Placental pericyte (primary cell): ENCODE measurements around the gene RNF214. TPM values are rescaled to one million over a fixed set of nuclear protein-coding genes. Genes with fewer than 3 reads are reported as not detected.

Experiments
- small RNA-seq: library from RNA; depleted of rRNA; stranded (forward); fragments of <200 nt; gene quantifications from one replicate; pipeline ENCODE3, GENCODE V24; 2012; ENCODE audit warnings: low replicate concordance
- total RNA-seq: library from RNA; depleted of rRNA; stranded (reverse); fragments of >200 nt; gene quantifications from 2 replicates; pipeline ENCODE4 v1.2.3, GENCODE V29; 2012

The RNF214 gene
- total RNA-seq, result 12.6 and 15.8 TPM in 2 replicates

DNA sequence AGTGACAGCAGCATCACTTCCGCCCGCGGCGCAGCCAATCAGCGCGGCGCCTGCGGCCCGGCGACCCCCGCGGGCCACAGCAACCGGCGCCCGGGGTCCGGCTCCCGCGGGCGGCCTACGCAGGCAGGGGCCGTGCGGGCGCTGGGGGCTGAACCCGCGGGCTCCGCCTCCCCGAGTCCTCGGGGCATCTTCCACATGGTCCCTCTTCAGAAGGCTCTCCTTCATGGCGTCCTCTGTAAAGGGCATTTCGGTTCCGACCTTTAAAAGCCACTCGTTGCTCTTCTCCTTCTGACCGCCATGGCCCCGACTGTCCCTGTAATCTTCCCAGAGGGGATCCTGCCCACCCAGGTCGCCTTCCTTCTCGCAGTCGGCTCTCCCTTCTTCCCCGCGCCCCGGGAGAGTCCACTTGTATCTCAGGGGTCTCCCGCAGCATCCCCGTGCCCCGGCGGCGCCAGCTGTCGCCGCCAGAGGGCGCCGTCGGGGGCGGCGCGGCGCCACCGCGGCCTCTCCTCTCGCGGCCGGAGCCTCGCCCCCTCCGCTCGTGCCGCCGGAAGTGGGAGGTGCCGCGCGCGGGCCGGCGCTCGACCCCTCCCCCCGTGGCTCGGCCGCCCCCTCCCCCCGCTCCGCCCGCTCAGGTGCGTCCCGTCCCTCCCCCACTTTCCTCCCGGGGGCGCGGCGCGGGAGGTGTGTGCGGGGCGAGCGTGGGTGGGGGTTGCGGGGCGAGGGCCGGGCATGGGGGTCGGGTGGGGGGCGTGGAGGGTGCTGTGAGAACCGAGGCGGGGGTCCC is at the start of gene RNF214:
TSS of gene RNF214 (plus strand) at position 580 of the 787 bp plus-strand sequence. CDS start 1,602 bp downstream, outside the sequence.

DNA sequence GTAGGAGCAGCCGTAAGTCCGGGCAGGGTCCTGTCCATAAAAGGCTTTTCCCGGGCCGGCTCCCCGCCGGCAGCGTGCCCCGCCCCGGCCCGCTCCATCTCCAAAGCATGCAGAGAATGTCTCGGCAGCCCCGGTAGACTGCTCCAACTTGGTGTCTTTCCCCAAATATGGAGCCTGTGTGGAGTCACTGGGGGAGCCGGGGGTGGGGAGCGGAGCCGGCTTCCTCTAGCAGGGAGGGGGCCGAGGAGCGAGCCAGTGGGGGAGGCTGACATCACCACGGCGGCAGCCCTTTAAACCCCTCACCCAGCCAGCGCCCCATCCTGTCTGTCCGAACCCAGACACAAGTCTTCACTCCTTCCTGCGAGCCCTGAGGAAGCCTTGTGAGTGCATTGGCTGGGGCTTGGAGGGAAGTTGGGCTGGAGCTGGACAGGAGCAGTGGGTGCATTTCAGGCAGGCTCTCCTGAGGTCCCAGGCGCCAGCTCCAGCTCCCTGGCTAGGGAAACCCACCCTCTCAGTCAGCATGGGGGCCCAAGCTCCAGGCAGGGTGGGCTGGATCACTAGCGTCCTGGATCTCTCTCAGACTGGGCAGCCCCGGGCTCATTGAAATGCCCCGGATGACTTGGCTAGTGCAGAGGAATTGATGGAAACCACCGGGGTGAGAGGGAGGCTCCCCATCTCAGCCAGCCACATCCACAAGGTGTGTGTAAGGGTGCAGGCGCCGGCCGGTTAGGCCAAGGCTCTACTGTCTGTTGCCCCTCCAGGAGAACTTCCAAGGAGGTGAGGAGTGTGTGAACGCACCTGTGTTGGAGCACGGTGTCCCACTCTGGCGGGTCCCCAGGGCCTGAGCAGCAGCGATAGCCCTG is 33.2 kb upstream of the RNF214 start, which contains the start of gene TAGLN:
TSS of gene TAGLN (plus strand) at position 318 of the 863 bp plus-strand sequence. CDS start 3,644 bp downstream, outside the sequence.

DNA sequence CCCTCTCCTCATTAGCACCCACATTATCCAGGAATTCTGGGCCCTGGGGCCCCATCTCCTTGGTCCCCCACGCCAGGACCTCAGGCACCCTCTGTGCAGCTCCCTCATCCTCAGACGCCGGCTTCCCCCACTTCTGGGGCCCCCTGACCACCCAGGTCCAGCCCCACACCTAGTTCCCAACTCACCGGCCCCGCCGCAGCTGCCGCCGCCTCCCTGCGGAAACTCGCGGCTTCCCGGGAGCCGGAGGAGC is 704 bp upstream of the RNF214 start, which contains the start of gene PCSK7:
TSS of gene PCSK7 (minus strand) at position 232 of the 250 bp plus-strand sequence. CDS start 2,229 bp downstream, outside the sequence.

GRCh38 chr11:117290809-117291396 is 58.4 kb downstream of the RNF214 start, which contains the start of gene BACE1-AS:
TSS of gene BACE1-AS (plus strand) at chr11:117291346.

GRCh38 chr11:117316197-117316961 is 83.9 kb downstream of the RNF214 start, which contains the start of gene BACE1:
TSS of gene BACE1 (minus strand) at chr11:117316256. CDS start at chr11:117315795, 461 bp downstream.

GRCh38 chr11:117327567-117328374 is 95.3 kb downstream of the RNF214 start, which contains the start of gene CEP164:
TSS of gene CEP164 (plus strand) at chr11:117327854. CDS start at chr11:117338587, 10,733 bp downstream.

Small RNAs within 50 kb of the gene (small RNA-seq; reads per million reads assigned to genes)
- not detected for gene RF00564

Other genes with a start within 250 kb of the RNF214 start
- gene SIK3, start 134.2 kb upstream of the RNF214 start, total RNA-seq, result 21.9 and 23.0 TPM in 2 replicates
- 99.8 and 254 TPM in 2 replicates for gene PAFAH1B2, start 88.4 kb upstream of the RNF214 start, total RNA-seq
- 21.8 and 35.0 TPM in 2 replicates for gene SIDT2, start 53.9 kb upstream of the RNF214 start, total RNA-seq
- gene TAGLN, start 33.3 kb upstream of the RNF214 start, total RNA-seq, result 1,440 and 2,227 TPM in 2 replicates
- 51.0 and 85.6 TPM in 2 replicates for gene PCSK7, start 598 bp upstream of the RNF214 start, total RNA-seq
- 3.4 and 4.8 TPM in 2 replicates for gene BACE1-AS, start 58.7 kb downstream of the RNF214 start, total RNA-seq
- 32.6 and 49.4 TPM in 2 replicates for gene BACE1, start 83.6 kb downstream of the RNF214 start, total RNA-seq
- 32.6 and 46.7 TPM in 2 replicates for gene CEP164, start 95.2 kb downstream of the RNF214 start, total RNA-seq